HepG2 (cell line): ENCODE data around the gene FAM169A. TPM values are rescaled to one million over a fixed set of nuclear protein-coding genes. Genes with fewer than 3 reads are reported as not detected.

Experiments
- CEBPG ChIP-seq: IDR thresholded peaks from 2 replicates; pipeline ENCODE4 v1.6.1; 2016
- KAT8 ChIP-seq: IDR thresholded peaks from 2 replicates; pipeline ENCODE4 v1.6.1; 2016; ENCODE audit warnings: missing genetic modification reagents, missing compliant biosample characterization
- KDM4B ChIP-seq: sonication (generic); formaldehyde crosslinking; IDR thresholded peaks from 2 replicates; pipeline ENCODE4 v1.4.0; 2020; ENCODE audit warnings: missing genetic modification reagents
- KLF11 ChIP-seq: IDR thresholded peaks from 2 replicates; pipeline ENCODE4 v1.6.1; 2016; ENCODE audit warnings: missing compliant biosample characterization
- POLR2AphosphoS5 ChIP-seq: IDR thresholded peaks from 2 replicates; pipeline ENCODE4 v1.6.1; 2012; ENCODE audit warnings: low read depth, low read length
- TCF12 ChIP-seq, 2 experiments: fragments of 450-650 bp in 1 of 2; sonication (generic) in 1 of 2; formaldehyde crosslinking in 1 of 2; IDR thresholded peaks; 2 replicates each; pipeline versions ENCODE4 v1.6.1 to v1.8.0; 2017 to 2022; ENCODE audit warnings: antibody characterized with exemption in 1 of 2, mild to moderate bottlenecking in 1 of 2, missing genetic modification reagents in 1 of 2, moderate library complexity in 1 of 2
- ZNF678 ChIP-seq: sonication (generic); formaldehyde crosslinking; IDR thresholded peaks from 2 replicates; pipeline ENCODE4 v1.4.0; 2020; ENCODE audit warnings: mild to moderate bottlenecking, missing genetic modification reagents
- polyA plus RNA-seq, 8 experiments: library from polyadenylated mRNA; depleted of rRNA in 3 of 8; stranded (reverse) in 7 of 8; unstranded in 1 of 8; fragments of >200 nt; fragmentation: Illumina TruSeq in 4 of 8; extraction: Trizol in 4 of 8; gene quantifications; 2 replicates each; pipeline versions ENCODE4 v1.2.1 to v1.2.3, GENCODE V29; 2011 to 2016; ENCODE audit warnings: low read depth in 4 of 8, missing spikeins in 1 of 8, mixed read lengths in 1 of 8; ENCODE audit not compliant: insufficient read depth in 1 of 8
- total RNA-seq, 5 experiments: library from RNA; depleted of rRNA; stranded (reverse); fragments of >200 nt; fragmentation: Illumina TruSeq; extraction: Trizol; gene quantifications; 2 replicates each; pipeline ENCODE4 v1.2.3, GENCODE V29; 2016; ENCODE audit warnings: low read depth in 1 of 5
- TF ChIP-seq, protein P1 (sequence below): sonication (generic); formaldehyde crosslinking; IDR thresholded peaks from 2 replicates; pipeline ENCODE4 v1.4.0; 2020; ENCODE audit warnings: missing genetic modification reagents
- TF ChIP-seq, protein P2 (sequence below): sonication (generic); formaldehyde crosslinking; IDR thresholded peaks from 2 replicates; pipeline ENCODE4 v1.9.0; 2022; ENCODE audit warnings: low read depth, missing genetic modification reagents
- TF ChIP-seq, protein P3 (sequence below): sonication (generic); formaldehyde crosslinking; IDR thresholded peaks from 2 replicates; pipeline ENCODE4 v1.8.1; 2022; ENCODE audit warnings: low read depth, mild to moderate bottlenecking, missing genetic modification reagents
- TF ChIP-seq, protein P4 (sequence below): sonication (generic); formaldehyde crosslinking; IDR thresholded peaks from 2 replicates; pipeline ENCODE4 v1.5.0; 2020; ENCODE audit warnings: mild to moderate bottlenecking, missing genetic modification reagents, borderline replicate concordance
- TF ChIP-seq, protein P5 (sequence below): sonication (generic); formaldehyde crosslinking; IDR thresholded peaks from 2 replicates; pipeline ENCODE4 v1.8.0; 2022; ENCODE audit warnings: low read depth, missing genetic modification reagents

The FAM169A gene
- total and polyA plus RNA-seq, 2 of the 13 experiments (the other 11 are each of a cell fraction or from before 2014, with no cell fraction given): 21.1 to 110 TPM

DNA sequence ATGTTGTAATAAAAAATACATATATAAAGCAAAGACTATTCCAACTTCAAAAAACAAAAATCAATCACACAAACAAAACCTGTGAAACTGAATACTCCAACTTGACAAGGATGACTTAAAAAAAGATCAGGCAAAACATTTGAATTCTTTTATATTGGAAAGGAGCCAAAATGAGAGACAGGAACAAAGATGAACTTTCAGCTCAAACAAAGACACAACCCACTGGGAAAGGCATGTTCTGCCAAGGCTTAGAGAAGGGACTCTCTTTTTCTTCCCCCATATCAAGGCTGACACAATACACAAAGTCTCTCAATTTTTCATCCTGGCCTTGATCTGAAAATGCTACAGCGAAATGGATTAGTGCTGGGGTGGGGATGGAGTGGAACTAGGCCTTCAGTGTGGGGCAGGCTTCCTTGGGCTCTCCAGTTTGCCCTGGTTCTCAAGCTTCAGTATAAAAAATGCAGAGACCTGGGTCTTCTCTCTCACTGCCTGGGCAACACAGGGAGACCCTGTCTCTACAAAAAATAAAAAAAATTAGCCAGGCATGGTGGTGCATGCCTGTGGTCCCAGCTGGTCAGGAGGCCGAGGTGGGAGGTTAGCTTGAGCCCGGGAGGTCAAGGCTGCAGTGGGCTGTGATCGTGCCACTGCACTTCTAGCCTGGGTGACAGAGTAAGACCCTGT, 11.6 kb upstream of the FAM169A start (continued):
- TF ChIP-seq, protein P1, sequence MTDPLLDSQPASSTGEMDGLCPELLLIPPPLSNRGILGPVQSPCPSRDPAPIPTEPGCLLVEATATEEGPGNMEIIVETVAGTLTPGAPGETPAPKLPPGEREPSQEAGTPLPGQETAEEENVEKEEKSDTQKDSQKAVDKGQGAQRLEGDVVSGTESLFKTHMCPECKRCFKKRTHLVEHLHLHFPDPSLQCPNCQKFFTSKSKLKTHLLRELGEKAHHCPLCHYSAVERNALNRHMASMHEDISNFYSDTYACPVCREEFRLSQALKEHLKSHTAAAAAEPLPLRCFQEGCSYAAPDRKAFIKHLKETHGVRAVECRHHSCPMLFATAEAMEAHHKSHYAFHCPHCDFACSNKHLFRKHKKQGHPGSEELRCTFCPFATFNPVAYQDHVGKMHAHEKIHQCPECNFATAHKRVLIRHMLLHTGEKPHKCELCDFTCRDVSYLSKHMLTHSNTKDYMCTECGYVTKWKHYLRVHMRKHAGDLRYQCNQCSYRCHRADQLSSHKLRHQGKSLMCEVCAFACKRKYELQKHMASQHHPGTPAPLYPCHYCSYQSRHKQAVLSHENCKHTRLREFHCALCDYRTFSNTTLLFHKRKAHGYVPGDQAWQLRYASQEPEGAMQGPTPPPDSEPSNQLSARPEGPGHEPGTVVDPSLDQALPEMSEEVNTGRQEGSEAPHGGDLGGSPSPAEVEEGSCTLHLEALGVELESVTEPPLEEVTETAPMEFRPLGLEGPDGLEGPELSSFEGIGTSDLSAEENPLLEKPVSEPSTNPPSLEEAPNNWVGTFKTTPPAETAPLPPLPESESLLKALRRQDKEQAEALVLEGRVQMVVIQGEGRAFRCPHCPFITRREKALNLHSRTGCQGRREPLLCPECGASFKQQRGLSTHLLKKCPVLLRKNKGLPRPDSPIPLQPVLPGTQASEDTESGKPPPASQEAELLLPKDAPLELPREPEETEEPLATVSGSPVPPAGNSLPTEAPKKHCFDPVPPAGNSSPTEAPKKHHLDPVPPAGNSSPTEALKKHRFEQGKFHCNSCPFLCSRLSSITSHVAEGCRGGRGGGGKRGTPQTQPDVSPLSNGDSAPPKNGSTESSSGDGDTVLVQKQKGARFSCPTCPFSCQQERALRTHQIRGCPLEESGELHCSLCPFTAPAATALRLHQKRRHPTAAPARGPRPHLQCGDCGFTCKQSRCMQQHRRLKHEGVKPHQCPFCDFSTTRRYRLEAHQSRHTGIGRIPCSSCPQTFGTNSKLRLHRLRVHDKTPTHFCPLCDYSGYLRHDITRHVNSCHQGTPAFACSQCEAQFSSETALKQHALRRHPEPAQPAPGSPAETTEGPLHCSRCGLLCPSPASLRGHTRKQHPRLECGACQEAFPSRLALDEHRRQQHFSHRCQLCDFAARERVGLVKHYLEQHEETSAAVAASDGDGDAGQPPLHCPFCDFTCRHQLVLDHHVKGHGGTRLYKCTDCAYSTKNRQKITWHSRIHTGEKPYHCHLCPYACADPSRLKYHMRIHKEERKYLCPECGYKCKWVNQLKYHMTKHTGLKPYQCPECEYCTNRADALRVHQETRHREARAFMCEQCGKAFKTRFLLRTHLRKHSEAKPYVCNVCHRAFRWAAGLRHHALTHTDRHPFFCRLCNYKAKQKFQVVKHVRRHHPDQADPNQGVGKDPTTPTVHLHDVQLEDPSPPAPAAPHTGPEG (CRISPR knock-in tag): no peak
- peak; percentile 34; the same call in 1 of the 2 replicates for TF ChIP-seq POLR2AphosphoS5
- no peak for TF ChIP-seq TCF12 (IDR thresholded peaks at IDR 0.05)
- 0 out of 2 replicates have a peak, but pooled peaks have one; percentile 57 for TF ChIP-seq TCF12 (CRISPR knock-in tag; IDR thresholded peaks at IDR 0.05)
- TF ChIP-seq KLF11: no peak
- no peak for TF ChIP-seq KDM4B (CRISPR knock-in tag)
- TF ChIP-seq, protein P2, sequence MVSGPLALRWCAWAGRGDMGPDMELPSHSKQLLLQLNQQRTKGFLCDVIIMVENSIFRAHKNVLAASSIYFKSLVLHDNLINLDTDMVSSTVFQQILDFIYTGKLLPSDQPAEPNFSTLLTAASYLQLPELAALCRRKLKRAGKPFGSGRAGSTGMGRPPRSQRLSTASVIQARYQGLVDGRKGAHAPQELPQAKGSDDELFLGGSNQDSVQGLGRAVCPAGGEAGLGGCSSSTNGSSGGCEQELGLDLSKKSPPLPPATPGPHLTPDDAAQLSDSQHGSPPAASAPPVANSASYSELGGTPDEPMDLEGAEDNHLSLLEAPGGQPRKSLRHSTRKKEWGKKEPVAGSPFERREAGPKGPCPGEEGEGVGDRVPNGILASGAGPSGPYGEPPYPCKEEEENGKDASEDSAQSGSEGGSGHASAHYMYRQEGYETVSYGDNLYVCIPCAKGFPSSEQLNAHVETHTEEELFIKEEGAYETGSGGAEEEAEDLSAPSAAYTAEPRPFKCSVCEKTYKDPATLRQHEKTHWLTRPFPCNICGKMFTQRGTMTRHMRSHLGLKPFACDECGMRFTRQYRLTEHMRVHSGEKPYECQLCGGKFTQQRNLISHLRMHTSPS (CRISPR knock-in tag): no peak
- TF ChIP-seq KAT8 (CRISPR knock-in tag): no peak
- TF ChIP-seq CEBPG (CRISPR knock-in tag): no peak
- TF ChIP-seq, protein P3, sequence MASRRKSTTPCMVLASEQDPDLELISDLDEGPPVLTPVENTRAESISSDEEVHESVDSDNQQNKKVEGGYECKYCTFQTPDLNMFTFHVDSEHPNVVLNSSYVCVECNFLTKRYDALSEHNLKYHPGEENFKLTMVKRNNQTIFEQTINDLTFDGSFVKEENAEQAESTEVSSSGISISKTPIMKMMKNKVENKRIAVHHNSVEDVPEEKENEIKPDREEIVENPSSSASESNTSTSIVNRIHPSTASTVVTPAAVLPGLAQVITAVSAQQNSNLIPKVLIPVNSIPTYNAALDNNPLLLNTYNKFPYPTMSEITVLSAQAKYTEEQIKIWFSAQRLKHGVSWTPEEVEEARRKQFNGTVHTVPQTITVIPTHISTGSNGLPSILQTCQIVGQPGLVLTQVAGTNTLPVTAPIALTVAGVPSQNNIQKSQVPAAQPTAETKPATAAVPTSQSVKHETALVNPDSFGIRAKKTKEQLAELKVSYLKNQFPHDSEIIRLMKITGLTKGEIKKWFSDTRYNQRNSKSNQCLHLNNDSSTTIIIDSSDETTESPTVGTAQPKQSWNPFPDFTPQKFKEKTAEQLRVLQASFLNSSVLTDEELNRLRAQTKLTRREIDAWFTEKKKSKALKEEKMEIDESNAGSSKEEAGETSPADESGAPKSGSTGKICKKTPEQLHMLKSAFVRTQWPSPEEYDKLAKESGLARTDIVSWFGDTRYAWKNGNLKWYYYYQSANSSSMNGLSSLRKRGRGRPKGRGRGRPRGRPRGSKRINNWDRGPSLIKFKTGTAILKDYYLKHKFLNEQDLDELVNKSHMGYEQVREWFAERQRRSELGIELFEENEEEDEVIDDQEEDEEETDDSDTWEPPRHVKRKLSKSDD (CRISPR knock-in tag): no peak
- TF ChIP-seq, protein P4, sequence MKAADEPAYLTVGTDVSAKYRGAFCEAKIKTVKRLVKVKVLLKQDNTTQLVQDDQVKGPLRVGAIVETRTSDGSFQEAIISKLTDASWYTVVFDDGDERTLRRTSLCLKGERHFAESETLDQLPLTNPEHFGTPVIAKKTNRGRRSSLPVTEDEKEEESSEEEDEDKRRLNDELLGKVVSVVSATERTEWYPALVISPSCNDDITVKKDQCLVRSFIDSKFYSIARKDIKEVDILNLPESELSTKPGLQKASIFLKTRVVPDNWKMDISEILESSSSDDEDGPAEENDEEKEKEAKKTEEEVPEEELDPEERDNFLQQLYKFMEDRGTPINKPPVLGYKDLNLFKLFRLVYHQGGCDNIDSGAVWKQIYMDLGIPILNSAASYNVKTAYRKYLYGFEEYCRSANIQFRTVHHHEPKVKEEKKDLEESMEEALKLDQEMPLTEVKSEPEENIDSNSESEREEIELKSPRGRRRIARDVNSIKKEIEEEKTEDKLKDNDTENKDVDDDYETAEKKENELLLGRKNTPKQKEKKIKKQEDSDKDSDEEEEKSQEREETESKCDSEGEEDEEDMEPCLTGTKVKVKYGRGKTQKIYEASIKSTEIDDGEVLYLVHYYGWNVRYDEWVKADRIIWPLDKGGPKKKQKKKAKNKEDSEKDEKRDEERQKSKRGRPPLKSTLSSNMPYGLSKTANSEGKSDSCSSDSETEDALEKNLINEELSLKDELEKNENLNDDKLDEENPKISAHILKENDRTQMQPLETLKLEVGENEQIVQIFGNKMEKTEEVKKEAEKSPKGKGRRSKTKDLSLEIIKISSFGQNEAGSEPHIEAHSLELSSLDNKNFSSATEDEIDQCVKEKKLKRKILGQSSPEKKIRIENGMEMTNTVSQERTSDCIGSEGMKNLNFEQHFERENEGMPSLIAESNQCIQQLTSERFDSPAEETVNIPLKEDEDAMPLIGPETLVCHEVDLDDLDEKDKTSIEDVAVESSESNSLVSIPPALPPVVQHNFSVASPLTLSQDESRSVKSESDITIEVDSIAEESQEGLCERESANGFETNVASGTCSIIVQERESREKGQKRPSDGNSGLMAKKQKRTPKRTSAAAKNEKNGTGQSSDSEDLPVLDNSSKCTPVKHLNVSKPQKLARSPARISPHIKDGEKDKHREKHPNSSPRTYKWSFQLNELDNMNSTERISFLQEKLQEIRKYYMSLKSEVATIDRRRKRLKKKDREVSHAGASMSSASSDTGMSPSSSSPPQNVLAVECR (CRISPR knock-in tag): peak; percentile 28; the same call in 1 of the 2 replicates
- TF ChIP-seq, protein P5, sequence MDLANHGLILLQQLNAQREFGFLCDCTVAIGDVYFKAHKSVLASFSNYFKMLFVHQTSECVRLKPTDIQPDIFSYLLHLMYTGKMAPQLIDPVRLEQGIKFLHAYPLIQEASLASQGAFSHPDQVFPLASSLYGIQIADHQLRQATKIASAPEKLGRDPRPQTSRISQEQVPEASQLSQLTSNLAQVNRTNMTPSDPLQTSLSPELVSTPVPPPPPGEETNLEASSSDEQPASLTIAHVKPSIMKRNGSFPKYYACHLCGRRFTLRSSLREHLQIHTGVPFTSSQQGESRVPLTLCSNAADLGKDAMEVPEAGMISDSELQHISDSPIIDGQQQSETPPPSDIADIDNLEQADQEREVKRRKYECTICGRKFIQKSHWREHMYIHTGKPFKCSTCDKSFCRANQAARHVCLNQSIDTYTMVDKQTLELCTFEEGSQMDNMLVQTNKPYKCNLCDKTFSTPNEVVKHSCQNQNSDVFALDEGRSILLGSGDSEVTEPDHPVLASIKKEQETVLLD (CRISPR knock-in tag): no peak
- no peak for TF ChIP-seq ZNF678 (CRISPR knock-in tag)
